Endometrium (tissue), 2 donors: ENCODE measurements around the gene DCAF6.
A peak's percentile ranks its signal among the peaks of the same experiment; 100 is the strongest.
"Not testable (repeated sequence)": the region's sequence is repeated elsewhere in the genome, so short reads cannot be mapped to it uniquely, and the experiment has no call there.

Source experiments
- FAIRE-seq: peaks from 2 replicates; lab custom pipeline; 2012; peaks lifted over from hg19 to GRCh38; lab: Jason Lieb, UNC
- donor health status: control.
- donor health status: control.

The DCAF6 gene

GRCh38 chr1:167924543-167925231 is 11.8 kb upstream of the DCAF6 start:
- FAIRE-seq, result no peak

- FAIRE-seq, result no peak
Observed at GRCh38 chr1:167926486-167926997, 9.9 kb upstream of the DCAF6 start.

- no peak for FAIRE-seq
Observed at GRCh38 chr1:167927046-167927754, 9.3 kb upstream of the DCAF6 start.

GRCh38 chr1:167928457-167928852 is 8.0 kb upstream of the DCAF6 start:
- FAIRE-seq, result no peak

GRCh38 chr1:167928919-167929318 is 7.6 kb upstream of the DCAF6 start:
- not testable (repeated sequence) for FAIRE-seq

- FAIRE-seq, result no peak
Observed at GRCh38 chr1:167929725-167930124, 6.8 kb upstream of the DCAF6 start.

GRCh38 chr1:167933788-167934187 is 2.7 kb upstream of the DCAF6 start:
- no peak for FAIRE-seq

GRCh38 chr1:167934426-167935215 is 1.9 kb upstream of the DCAF6 start:
- FAIRE-seq, result no peak

- FAIRE-seq, result no peak
Observed at GRCh38 chr1:167935216-167936067, 1.0 kb upstream of the DCAF6 start.

GRCh38 chr1:167936930-167937708 is 636 bp downstream of the DCAF6 start, which contains the start of gene MPC2:
TSS of gene MPC2 (minus strand) at chr1:167937072. CDS start at chr1:167935841, 1,231 bp downstream.
- no peak for FAIRE-seq

GRCh38 chr1:167937709-167938010 is 1.2 kb downstream of the DCAF6 start:
- FAIRE-seq, result peak; percentile 78

- FAIRE-seq, result no peak
Observed at GRCh38 chr1:167938080-167938636, 1.7 kb downstream of the DCAF6 start.

GRCh38 chr1:167940264-167940663 is 3.8 kb downstream of the DCAF6 start:
- no peak for FAIRE-seq

- FAIRE-seq, result no peak
Observed at GRCh38 chr1:167943541-167943940, 7.1 kb downstream of the DCAF6 start.

- FAIRE-seq, result no peak
Observed at GRCh38 chr1:167947733-167948132, 11.2 kb downstream of the DCAF6 start.

GRCh38 chr1:167949785-167950184 is 13.3 kb downstream of the DCAF6 start:
- FAIRE-seq, result no peak

- no peak for FAIRE-seq
Observed at GRCh38 chr1:167950569-167950968, 14.1 kb downstream of the DCAF6 start.

- no peak for FAIRE-seq
Observed at GRCh38 chr1:167955915-167956314, 19.4 kb downstream of the DCAF6 start.

GRCh38 chr1:167957710-167958109 is 21.2 kb downstream of the DCAF6 start:
- FAIRE-seq, result no peak

- FAIRE-seq, result no peak
Observed at GRCh38 chr1:167964646-167965045, 28.2 kb downstream of the DCAF6 start.

GRCh38 chr1:167966050-167966449 is 29.6 kb downstream of the DCAF6 start:
- FAIRE-seq, result no peak
